HUDEP-2 (cell line): ENCODE data around the gene GALNT17.
"Not testable (repeated sequence)": the region's sequence is repeated elsewhere in the genome, so short reads cannot be mapped to it uniquely, and the experiment has no call there.

Experiments
- DNase-seq, 76 experiments: peaks; one replicate each; lab custom pipeline; 2025; ENCODE audit not compliant: unreplicated experiment in 76 of 76; lab: John Stamatoyannopoulos, UW

Gene GALNT17

GRCh38 chr7:71710442-71710841, 578.5 kb downstream of the GALNT17 start:
- DNase-seq, result no peak

- DNase-seq, result no peak
Observed at GRCh38 chr7:71712653-71713180, 580.8 kb downstream of the GALNT17 start.

- no peak for DNase-seq
Observed at GRCh38 chr7:71716690-71717089, 584.7 kb downstream of the GALNT17 start.

GRCh38 chr7:71718563-71718962, 586.6 kb downstream of the GALNT17 start:
- DNase-seq, result no peak

- no peak for DNase-seq
Observed at GRCh38 chr7:71721742-71722141, 589.8 kb downstream of the GALNT17 start.

- no peak for DNase-seq
Observed at GRCh38 chr7:71723859-71724258, 591.9 kb downstream of the GALNT17 start.

- DNase-seq, result no peak
Observed at GRCh38 chr7:71727347-71727746, 595.4 kb downstream of the GALNT17 start.

GRCh38 chr7:71731740-71732139, 599.8 kb downstream of the GALNT17 start:
- no peak for DNase-seq

GRCh38 chr7:71733107-71733870, 601.3 kb downstream of the GALNT17 start:
- peak in 57 of 76 experiments; percentile 0 to 65 (median 28) for DNase-seq

- peak in 33 of 76 experiments; percentile 0 to 46 (median 4) for DNase-seq
Observed at GRCh38 chr7:71735961-71736556, 604.1 kb downstream of the GALNT17 start.

GRCh38 chr7:71737931-71738540, 606.1 kb downstream of the GALNT17 start:
- not testable (repeated sequence) for DNase-seq

- no peak for DNase-seq
Observed at GRCh38 chr7:71739520-71740173, 607.7 kb downstream of the GALNT17 start.

GRCh38 chr7:71740174-71740560, 608.2 kb downstream of the GALNT17 start:
- no peak for DNase-seq

GRCh38 chr7:71746006-71746405, 614.1 kb downstream of the GALNT17 start:
- no peak for DNase-seq

- DNase-seq, result no peak
Observed at GRCh38 chr7:71750290-71750689, 618.3 kb downstream of the GALNT17 start.

GRCh38 chr7:71752171-71752935, 620.4 kb downstream of the GALNT17 start:
- DNase-seq, result peak in 15 of 76 experiments; percentile 1 to 28 (median 6)

- DNase-seq, result no peak
Observed at GRCh38 chr7:71753236-71753635, 621.3 kb downstream of the GALNT17 start.

GRCh38 chr7:71753956-71754664, 622.2 kb downstream of the GALNT17 start:
- DNase-seq, result no peak

GRCh38 chr7:71754828-71755227, 622.9 kb downstream of the GALNT17 start:
- no peak for DNase-seq

GRCh38 chr7:71761336-71761735, 629.4 kb downstream of the GALNT17 start:
- DNase-seq, result no peak
